NB4 (cell line): ENCODE results near the gene TSPAN5.

ENCODE experiments used
- CTCF ChIP-seq: IDR thresholded peaks from one replicate; pipeline ENCODE4 v1.5.1; 2012; ENCODE audit warnings: low read depth, low read length
- MYC ChIP-seq: IDR thresholded peaks from 2 replicates; pipeline ENCODE4 v1.6.1; 2011; ENCODE audit warnings: low read depth, low read length
- POLR2A ChIP-seq: IDR thresholded peaks from 2 replicates; pipeline ENCODE4 v1.6.1; 2011; ENCODE audit warnings: mild to moderate bottlenecking; ENCODE audit not compliant: insufficient read length; ENCODE audit errors: extremely low read depth

DNA sequence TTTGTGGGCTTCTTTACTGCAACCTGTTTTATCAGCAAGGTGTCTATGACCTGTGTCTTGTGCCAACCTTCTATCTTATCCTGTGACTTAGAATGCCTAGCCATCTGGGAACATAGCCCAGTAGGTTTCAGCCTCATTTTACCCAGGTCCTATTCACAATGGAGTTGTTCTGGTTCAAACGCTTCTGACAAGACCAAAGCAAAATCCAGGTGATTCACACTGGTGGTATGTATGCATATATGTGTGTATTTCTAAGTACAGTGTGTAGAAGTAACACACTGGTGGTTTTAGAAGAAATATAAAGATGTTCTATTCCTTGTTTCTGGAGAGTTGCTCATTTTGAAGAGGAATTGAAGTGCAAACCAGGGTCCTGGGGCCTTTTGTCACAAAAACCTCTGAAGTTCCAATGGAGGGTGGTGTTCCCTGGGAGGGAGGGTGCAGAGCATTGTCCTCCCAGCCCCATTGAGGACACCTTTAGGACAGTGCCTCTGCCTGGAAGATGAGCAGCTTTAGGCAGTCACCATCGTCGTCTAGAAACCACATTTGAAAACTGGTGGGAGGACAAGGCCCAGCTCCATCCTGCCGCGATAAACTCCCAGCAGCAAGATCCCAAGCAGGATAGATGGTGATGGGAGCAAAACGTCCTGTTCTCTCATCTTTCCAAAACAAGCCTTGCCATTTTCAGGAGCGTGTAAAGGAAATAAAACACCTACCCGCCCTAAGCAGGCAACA, 191.4 kb downstream of the TSPAN5 start:
- TF ChIP-seq POLR2A (no peak), CTCF (no peak), MYC (no peak)
